Upper lobe of right lung (tissue), 1 donor: Measurements from ENCODE around the gene KLKB1. TPM values are rescaled to one million over a fixed set of nuclear protein-coding genes. Genes with fewer than 3 reads are reported as not detected.

Experiments
- ATAC-seq: fragments of 200-7000 bp; cut with Tn5 transposase; one replicate; pipeline ENCODE4 v1.9.1; 2020; ENCODE audit warnings: mild to moderate bottlenecking, moderate library complexity
- DNase-seq: peaks from one replicate; pipeline ENCODE4 v3.0.0-alpha.2; 2020
- H3K27ac ChIP-seq: fragments of 200-600 bp; one replicate; pipeline ENCODE4 v1.8.0; 2022
- H3K27me3 ChIP-seq: fragments of 200-600 bp; one replicate; pipeline ENCODE4 v1.8.0; 2022; ENCODE audit warnings: mild to moderate bottlenecking
- H3K36me3 ChIP-seq: fragments of 200-600 bp; one replicate; pipeline ENCODE4 v1.8.0; 2022
- H3K4me1 ChIP-seq: fragments of 200-600 bp; one replicate; pipeline ENCODE4 v1.8.0; 2022
- H3K4me3 ChIP-seq: fragments of 200-600 bp; one replicate; pipeline ENCODE4 v1.8.0; 2022; ENCODE audit warnings: mild to moderate bottlenecking
- H3K9me3 ChIP-seq: fragments of 200-600 bp; one replicate; pipeline ENCODE4 v1.8.0; 2022
- intact Hi-C: fragments of 100-400 bp; cut with DNase I; formaldehyde crosslinking; loops from one replicate; pipeline ENCODE4 v1.11.0; 2022
- total RNA-seq: library from RNA; stranded (reverse); fragmentation: NEBNext Ultra II Directional; extraction: Animal tissue kit (Norgen Biotek cat#: 25700); gene quantifications from one replicate; pipeline ENCODE4 v1.2.1, GENCODE V29; 2021
- TF ChIP-seq, protein P1 (sequence below): fragments of 200-600 bp; IDR thresholded peaks from one replicate; pipeline ENCODE4 v1.8.0; 2022; ENCODE audit warnings: antibody characterized with exemption
- donor health status: DM: no; HTN: yes; CAD: no; lungs with severe emphysema.

The KLKB1 gene
- total RNA-seq, 1 donor from 2014 or later: 1.5 TPM

DNA sequence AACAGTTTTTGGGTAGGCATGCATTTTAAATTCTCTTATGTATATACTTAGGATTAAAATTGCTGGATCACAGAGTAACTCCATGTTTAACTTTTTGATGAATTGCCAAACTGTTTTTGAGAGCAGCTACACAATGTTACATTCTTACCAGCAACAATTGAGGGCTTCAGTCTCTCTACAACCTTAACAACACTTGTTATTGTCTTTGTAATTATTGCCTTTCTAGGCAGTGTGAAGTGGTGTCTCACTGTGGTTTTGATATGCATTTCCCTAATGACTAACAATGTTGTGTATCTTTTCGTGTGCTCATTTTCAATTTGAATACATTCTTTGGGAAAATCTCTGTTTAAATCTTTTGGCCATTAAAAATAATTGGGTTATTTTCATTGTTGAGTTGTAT, 21.3 kb downstream of the KLKB1 start:
- no peaks in the 10 kb centered on the region for H3K9me3 ChIP-seq
- ATAC-seq (no peak), DNase-seq (no peak)
- no peaks in the 10 kb centered on the region for H3K27me3 ChIP-seq
- TF ChIP-seq, protein P1, sequence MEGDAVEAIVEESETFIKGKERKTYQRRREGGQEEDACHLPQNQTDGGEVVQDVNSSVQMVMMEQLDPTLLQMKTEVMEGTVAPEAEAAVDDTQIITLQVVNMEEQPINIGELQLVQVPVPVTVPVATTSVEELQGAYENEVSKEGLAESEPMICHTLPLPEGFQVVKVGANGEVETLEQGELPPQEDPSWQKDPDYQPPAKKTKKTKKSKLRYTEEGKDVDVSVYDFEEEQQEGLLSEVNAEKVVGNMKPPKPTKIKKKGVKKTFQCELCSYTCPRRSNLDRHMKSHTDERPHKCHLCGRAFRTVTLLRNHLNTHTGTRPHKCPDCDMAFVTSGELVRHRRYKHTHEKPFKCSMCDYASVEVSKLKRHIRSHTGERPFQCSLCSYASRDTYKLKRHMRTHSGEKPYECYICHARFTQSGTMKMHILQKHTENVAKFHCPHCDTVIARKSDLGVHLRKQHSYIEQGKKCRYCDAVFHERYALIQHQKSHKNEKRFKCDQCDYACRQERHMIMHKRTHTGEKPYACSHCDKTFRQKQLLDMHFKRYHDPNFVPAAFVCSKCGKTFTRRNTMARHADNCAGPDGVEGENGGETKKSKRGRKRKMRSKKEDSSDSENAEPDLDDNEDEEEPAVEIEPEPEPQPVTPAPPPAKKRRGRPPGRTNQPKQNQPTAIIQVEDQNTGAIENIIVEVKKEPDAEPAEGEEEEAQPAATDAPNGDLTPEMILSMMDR: no peak
- no peak overlapping the region for H3K27ac ChIP-seq
- H3K36me3 ChIP-seq: no peaks in the 10 kb centered on the region
- H3K4me1 ChIP-seq: no peaks in the 10 kb centered on the region
- intact Hi-C loops: no loop called here
- H3K4me3 ChIP-seq: no peak overlapping the region

DNA sequence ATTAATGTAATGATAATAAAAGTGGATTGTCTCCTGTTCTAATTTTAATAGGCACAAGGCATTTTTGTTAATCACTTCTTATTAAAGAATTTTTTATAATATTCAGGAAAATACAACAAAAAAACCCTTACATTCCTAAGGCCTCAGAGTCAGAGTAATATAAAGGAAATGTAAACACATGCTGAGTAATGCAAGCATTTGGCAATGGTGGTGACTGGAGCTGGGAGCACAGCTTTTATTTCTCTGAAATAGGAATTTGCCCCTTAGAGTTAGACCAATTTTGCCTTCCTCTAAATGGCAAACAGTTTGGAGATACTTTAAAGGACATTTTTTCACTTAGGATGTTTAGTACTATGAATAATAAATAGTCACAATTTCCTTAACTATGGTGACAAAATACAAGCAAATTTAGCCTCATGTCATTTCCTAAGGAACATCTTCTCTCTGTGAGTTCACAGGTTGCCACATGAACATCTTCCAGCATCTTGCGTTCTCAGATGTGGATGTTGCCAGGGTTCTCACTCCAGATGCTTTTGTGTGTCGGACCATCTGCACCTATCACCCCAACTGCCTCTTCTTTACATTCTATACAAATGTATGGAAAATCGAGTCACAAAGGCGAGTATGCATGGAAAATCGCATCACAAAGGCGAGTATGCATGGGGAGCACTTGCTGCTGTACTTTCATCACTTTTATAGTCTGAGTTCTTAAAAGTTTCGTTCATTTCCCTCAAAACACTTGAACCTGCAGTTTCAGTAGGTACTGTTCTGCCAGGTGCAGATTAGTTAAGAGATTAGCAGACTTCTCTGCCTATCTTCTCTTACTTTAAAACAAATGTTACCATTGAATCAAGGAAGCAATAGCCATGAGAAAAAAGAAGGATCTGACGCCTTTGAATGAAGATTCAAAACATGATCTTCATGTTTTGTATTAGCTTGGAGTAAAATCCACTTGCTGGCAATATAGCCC, 22.8 kb downstream of the KLKB1 start:
- H3K27ac ChIP-seq: no peak overlapping the region
- ATAC-seq (no peak), DNase-seq (no peak)
- TF ChIP-seq, protein P1: no peak
- H3K27me3 ChIP-seq: no peaks in the 10 kb centered on the region
- no peak overlapping the region for H3K4me3 ChIP-seq
- no peaks in the 10 kb centered on the region for H3K4me1 ChIP-seq
- H3K36me3 ChIP-seq: no peaks in the 10 kb centered on the region
- H3K9me3 ChIP-seq: no peaks in the 10 kb centered on the region
- intact Hi-C loops: no loop called here

DNA sequence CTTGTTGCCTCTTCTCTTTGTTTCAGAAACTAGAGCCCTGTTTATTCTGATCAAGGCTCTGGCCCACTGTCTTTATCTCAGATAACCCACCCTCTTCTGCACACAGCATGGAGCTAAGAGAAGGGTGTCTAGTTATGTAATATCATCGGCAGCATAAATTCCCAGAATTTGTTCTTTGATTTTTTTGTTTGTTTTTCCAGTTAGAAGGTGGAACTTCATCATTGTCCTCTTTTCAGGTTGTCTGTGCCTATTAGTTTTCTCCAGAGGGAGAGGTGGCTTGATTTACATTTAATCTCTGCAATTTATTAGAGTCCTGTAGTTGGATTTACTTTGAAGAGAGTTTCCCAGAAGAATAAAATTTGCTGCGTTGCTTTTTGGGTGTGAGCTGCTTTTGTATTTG, 23.5 kb downstream of the KLKB1 start:
- H3K4me1 ChIP-seq: no peaks in the 10 kb centered on the region
- H3K27ac ChIP-seq: no peak overlapping the region
- TF ChIP-seq, protein P1: no peak
- no peaks in the 10 kb centered on the region for H3K27me3 ChIP-seq
- H3K9me3 ChIP-seq: no peaks in the 10 kb centered on the region
- DNase-seq (no peak), ATAC-seq (no peak)
- intact Hi-C loops: no loop called here
- H3K4me3 ChIP-seq: no peak overlapping the region
- no peaks in the 10 kb centered on the region for H3K36me3 ChIP-seq

DNA sequence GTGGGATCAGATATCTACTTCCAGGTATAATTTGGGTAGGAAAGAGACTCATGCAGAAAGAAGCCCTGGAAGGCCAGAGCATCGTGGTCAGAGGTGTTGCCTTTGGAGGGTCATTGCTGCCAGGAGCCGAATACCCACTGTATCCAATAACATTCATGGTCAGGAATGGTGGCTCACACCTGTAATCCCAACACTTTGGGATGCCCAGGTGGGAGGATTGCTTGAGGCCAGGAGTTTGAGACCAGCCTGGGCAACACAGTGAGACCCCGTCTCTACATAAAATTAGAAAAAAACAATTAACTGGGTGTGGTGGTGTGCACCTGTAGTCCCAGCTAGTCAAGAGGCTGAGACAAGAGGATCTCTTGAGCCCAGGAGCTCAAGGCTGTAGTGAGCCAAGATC, 27.8 kb downstream of the KLKB1 start:
- Histone ChIP-seq H3K27ac (no peak overlapping the region), H3K4me1 (no peaks in the 10 kb centered on the region), H3K27me3 (no peaks in the 10 kb centered on the region), H3K4me3 (no peak overlapping the region), H3K9me3 (no peaks in the 10 kb centered on the region), H3K36me3 (no peaks in the 10 kb centered on the region)
- intact Hi-C loops: no loop called here
- TF ChIP-seq, protein P1: no peak
- DNase-seq (no peak), ATAC-seq (no peak)

DNA sequence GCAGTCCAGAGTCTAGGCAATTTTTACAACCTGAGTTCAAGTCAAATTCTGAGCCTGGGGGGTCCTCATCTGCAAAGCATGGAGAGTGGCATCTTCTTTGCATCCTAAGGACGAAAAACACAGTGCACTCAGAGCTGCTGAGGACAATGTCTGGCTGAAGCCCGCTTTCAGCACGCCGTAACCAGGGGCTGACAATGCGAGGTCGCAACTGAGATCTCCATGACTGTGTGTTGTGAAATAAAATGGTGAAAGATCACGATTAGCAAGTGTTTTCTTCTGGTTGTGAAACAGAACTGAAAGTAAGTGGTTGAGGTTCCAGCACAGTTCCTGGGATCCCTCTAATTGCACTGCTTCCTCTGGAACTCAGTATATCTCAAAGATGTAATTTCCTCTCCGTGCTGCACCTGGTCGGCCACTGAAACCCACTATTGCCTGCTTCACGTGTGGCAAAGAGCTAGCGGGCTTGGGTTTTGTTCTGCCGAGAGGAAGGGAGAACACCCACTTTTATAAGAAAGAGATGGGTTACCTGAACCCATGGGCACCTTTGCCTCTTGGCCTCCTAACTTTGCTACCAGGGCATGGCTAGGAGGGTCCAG, 31.0 kb downstream of the KLKB1 start:
- Histone ChIP-seq H3K4me3 (no peak overlapping the region), H3K27ac (no peak overlapping the region), H3K9me3 (no peaks in the 10 kb centered on the region), H3K36me3 (no peaks in the 10 kb centered on the region), H3K27me3 (no peaks in the 10 kb centered on the region), H3K4me1 (no peaks in the 10 kb centered on the region)
- intact Hi-C loops: no loop called here
- DNase-seq (no peak), ATAC-seq (no peak)
- TF ChIP-seq, protein P1: no peak
